ENCODE data around the gene RETREG3. TPM values are rescaled to one million over a fixed set of nuclear protein-coding genes. Genes with fewer than 3 reads are reported as not detected.
A peak's percentile ranks its signal among the peaks of the same experiment; 100 is the strongest.

Gene RETREG3
- total and polyA plus RNA-seq, 2 of the 13 experiments (the other 11 are each of a cell fraction or from before 2014, with no cell fraction given): 47.0 to 55.8 TPM

- TF ChIP-seq HMGXB3 (CRISPR knock-in tag; IDR thresholded peaks at IDR 0.05; ENCODE audit: borderline replicate concordance) (peak; percentile 58; the same call in 1 of the 2 replicates), RCOR2 (CRISPR knock-in tag; IDR thresholded peaks at IDR 0.05) (peak; percentile 74), FOXC1 (CRISPR knock-in tag; IDR thresholded peaks at IDR 0.05; ENCODE audit: borderline replicate concordance) (no peak), NFATC3 (CRISPR knock-in tag; IDR thresholded peaks at IDR 0.05) (0 out of 2 replicates have a peak, but pooled peaks have one; percentile 11), PITX1 (CRISPR knock-in tag; IDR thresholded peaks at IDR 0.05) (peak; percentile 71; the same call in 1 of the 2 replicates), THAP8 (CRISPR knock-in tag; IDR thresholded peaks at IDR 0.05; ENCODE audit: borderline replicate concordance) (no peak), JUND (CRISPR knock-in tag; IDR thresholded peaks at IDR 0.05) (peak; percentile 39; the same call in 1 of the 2 replicates), GTF2F1 (IDR thresholded peaks at IDR 0.05; ENCODE audit: low read length) (no peak), MAX (IDR thresholded peaks at IDR 0.05) (peak; percentile 85; the same call in 1 of the 2 replicates), ZNF572 (CRISPR knock-in tag; IDR thresholded peaks at IDR 0.05) (peak; percentile 62; the same call in 1 of the 2 replicates), ZBTB44 (CRISPR knock-in tag; IDR thresholded peaks at IDR 0.05) (peak; percentile 72; the same call in 1 of the 2 replicates), KLF6 (CRISPR knock-in tag; IDR thresholded peaks at IDR 0.05) (no peak), AHDC1 (CRISPR knock-in tag; IDR thresholded peaks at IDR 0.05; ENCODE audit: borderline replicate concordance) (peak; percentile 55; the same call in 1 of the 2 replicates)
Measured at GRCh38 chr17:42536372-42537155, 72.6 kb downstream of the RETREG3 start (continued).

Data from HepG2 (cell line).